Left lobe of liver (tissue), 2 donors: ENCODE measurements around the gene PDE4DIP. TPM values are rescaled to one million over a fixed set of nuclear protein-coding genes. Genes with fewer than 3 reads are reported as not detected.
"Not testable (repeated sequence)": the region's sequence is repeated elsewhere in the genome, so short reads cannot be mapped to it uniquely, and the experiment has no call there.

Source experiments
- ATAC-seq: fragments of 200-7000 bp; cut with Tn5 transposase; one replicate; pipeline ENCODE4 v1.9.1; 2020; ENCODE audit warnings: mild to moderate bottlenecking, moderate library complexity
- DNase-seq: peaks from one replicate; pipeline ENCODE4 v3.0.0-alpha.2; 2020; ENCODE audit warnings: low spot score
- total RNA-seq: library from RNA; stranded (reverse); gene quantifications from one replicate; pipeline ENCODE4 v1.2.1, GENCODE V29; 2021
- donor health status: DM: no; HTN: no; CAD: no; lungs with moderate emphysema.
- donor health status: DM: no; HTN: yes; CAD: no.

Gene PDE4DIP
- total RNA-seq, 1 donor from 2014 or later: 138 TPM

DNA sequence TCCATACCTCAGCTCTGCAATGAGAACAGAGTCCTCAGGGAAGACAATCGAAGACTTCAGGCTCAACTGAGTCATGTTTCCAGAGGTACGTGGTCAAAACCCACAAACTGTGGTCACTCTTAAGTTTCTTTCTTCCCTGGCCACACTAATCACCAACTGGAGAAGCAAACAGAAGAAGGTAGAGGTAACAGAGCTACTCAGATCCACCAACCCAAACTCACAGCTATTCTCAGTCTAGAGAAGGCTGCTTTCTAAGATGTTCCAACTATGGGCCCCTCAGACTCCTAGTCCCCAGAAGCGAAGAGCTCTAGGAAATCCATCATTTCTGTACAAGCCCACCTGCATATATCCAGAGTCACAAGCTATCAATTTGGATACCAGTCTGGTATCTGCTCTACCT is 174.3 kb downstream of the PDE4DIP start:
- not testable (repeated sequence) for ATAC-seq, DNase-seq

DNA sequence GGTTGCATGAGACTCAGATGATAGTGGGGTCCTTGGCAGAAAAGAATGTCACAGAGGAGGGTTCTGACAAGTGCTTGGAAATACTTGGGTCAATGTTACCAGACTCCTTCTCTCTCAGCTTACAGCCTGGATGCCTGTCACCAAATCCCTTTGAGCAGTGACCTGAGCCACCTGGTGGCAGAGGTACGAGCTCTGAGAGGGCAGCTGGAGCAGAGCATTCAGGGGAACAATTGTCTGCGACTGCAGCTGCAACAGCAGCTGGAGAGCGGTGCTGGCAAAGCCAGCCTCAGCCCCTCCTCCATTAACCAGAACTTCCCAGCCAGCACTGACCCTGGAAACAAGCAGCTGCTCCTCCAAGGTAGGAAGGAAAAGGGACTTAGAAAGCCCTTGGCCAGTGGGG is 180.1 kb downstream of the PDE4DIP start:
- ATAC-seq, DNase-seq: not testable (repeated sequence)

DNA sequence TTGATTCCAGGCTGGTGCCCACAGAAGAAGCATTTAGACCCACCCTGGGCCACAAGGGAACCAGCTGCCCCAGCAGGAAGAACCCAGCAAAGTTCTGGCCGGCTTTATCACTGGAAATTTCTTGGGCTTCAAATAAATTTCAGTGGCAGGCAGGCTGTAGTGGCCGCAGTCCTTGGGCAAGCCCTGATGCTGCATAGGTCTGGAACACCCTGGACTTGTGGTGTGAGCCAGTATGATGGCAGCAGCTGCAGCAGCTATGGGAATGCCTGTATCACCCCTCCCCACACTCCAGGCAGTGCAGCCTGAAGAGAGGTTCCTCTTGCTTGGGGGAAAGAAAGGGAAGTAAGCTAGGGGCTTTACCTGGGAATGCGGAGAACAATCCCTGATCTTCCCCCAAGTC is 189.7 kb downstream of the PDE4DIP start:
- not testable (repeated sequence) for ATAC-seq, DNase-seq

DNA sequence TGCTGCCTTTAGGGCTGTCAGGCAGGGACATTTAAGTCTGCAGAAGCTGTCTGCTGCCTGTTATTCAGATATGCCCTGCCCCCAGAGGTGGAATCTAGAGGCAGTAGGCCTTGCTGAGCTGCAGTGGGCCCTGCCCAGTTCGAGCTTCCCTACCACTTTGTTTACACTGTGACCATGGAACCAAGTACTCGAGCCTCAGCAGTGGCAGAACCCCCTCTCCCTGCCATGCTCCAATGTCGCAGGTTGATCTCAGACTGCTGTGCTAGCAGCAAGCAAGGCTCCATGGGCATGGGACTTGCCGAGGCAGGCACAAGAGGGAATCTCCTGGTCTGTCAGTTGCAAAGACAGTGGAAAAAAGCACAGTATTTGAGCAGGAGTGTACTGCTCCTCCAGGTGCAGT is 198.8 kb downstream of the PDE4DIP start:
- ATAC-seq: not testable (repeated sequence)

DNA sequence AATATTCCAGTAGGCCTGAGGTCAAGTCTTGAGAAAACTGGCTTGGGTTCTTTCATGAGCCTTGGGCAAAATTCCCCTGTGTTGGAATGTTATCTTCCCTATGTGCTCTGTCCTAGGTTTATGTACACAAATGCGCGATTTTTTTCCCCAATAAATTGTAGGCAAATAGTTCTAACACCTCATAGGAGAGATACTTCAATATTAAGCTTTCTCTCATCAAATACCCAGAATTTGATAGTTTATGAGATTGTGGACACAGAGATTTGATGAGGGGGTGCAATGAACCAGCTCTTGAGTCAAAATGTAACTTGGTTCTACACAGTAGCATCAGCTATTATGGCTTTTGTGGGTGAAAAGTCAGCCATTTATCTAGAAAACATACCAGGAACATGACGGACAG is 220.4 kb downstream of the PDE4DIP start:
- DNase-seq, ATAC-seq: not testable (repeated sequence)

More for the DNA sequence above, 198.8 kb downstream of the PDE4DIP start:
- not testable (repeated sequence) for DNase-seq

DNA sequence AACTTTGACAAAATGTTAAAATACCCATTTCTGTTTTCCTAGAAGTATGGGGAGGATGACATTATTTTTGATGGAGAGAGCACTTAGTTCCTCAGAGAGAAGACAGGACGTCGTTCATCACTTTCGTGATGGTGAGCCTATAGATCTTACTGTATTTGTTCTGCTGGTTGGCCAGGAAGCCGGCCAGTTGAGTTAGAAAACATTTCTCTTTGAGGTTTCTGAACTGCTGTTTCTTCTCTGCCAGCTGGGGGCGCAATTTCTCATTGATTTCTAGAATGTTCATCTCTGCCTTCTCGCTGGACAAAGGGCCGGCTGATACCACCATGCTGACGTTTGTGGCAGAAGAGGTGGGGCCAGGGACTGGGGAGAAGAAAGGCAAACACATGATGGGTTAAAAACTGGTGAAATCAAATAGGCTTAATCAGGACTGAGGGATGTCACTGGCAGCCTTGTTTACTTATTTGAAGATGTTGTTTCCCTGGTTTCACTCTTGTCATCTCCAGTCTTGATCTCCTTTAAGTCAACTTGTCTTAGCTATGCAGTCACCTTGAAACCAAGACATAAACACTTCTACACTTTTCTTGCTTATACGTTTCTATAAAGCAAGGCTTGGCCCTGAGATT is 231.4 kb downstream of the PDE4DIP start:
- not testable (repeated sequence) for DNase-seq, ATAC-seq

Other genes starting within 250 kb of the PDE4DIP start
- gene NBPF14, start 248.4 kb upstream of the PDE4DIP start, total RNA-seq: 21.6 TPM
- gene NUDT4B, start 95.7 kb upstream of the PDE4DIP start, total RNA-seq: 0.33 TPM